NCI-H1436 treated with DMSO at 0.1 percent for 48 hours (cell line): ENCODE results near the gene TSPAN31.

Experiments used
- DNase-seq: peaks from one replicate; lab custom pipeline; 2025; lab: John Stamatoyannopoulos, UW

The TSPAN31 gene

GRCh38 chr12:57722716-57723629 lies 21.9 kb upstream of the TSPAN31 start:
- no peak for DNase-seq

DNA sequence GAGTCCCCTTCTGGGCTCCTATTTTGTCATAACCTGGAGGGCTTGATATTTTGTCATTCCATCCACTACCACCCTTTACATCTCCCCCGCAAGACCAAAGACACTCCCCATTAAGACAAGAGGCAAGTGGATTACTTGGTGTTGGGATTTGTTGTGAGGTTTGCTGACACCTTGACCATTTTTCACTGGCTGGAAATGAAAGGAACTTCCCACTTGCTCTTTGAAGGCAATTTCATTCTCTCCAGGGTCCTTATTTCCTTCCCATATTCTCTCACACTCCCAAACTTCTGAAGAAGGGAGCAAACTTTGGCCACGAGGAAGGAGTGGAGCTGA lies 21.2 kb upstream of the TSPAN31 start:
- DNase-seq = no peak

GRCh38 chr12:57724003-57724935 lies 20.6 kb upstream of the TSPAN31 start:
- DNase-seq = no peak

DNA sequence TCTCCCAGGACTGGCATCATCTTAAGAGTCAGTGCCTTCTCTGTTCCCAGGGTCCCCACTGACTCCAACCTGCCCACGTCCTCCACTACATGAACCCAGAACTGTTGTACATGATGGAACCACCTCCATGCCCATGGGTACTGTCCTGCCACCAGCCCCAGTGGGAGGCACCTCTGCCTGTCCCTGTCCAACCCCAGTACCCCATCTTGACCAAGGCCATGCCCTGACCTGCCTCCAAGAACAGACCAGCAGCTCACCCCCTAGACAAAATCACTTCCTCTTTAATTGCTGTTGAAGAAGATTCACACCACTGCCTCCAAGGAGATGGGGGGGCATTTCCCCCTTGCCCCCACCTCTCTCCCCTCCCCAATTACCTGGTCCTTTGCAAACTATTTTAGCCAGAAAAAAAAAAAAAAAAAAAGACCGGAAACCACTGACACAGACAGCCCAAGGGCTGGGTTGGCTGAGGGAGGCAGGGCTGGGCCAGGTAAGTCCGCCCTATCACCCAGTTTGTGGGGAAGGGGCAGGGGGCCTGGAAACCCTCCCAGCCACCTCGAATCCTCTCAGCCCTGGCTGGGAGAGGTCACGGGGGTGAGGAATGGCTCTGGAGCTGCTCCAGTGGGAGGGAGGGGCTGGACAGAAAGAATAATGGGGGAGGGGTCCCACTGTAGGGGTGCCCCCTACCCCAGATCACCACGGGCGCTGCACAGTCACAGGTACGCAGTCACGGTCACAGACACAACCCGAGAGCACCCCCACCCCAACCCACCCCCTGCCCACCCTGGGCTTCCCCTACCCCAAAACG lies 19.7 kb upstream of the TSPAN31 start:
- DNase-seq = no peak

GRCh38 chr12:57725851-57726150 lies 19.0 kb upstream of the TSPAN31 start:
- no peak for DNase-seq

DNA sequence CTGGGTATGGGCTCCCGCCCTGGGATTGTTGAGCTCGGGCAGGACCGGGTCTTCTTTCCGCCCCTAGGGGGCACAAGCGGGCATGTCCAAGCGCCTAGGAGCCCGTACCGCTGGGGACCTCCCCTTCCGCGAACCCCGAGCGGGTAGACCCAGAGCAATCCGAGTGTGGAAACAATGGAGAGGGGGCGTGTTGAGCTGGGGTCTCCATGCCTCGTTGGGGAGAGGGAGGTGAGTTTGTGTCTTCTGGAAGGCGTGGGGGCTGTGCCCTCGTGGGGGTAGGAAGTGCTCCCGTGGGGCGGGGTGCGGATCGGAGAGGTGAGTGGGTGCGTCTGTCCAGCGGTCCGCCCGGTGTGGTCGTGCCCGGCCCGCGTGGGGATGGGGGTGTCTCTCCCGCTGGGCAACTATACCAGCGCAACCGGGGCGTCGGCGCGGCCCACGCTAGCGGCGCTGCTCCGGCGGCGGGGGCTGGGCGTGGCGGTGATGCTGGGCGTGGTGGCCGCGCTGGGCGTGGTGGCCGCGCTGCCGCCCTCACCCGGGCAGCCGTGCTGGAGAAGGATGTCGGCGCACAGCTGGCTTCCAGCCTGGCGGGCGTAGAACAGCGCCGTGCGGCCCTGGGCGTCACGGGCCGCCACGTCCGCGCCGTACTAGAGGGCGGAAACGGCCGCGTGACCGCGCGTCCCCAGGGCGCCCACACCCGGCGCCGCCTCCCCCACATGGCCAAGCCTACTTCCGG lies 18.5 kb upstream of the TSPAN31 start:
- DNase-seq = peak; percentile 40

- DNase-seq = no peak
Observed at GRCh38 chr12:57726884-57727757, 17.7 kb upstream of the TSPAN31 start.

DNA sequence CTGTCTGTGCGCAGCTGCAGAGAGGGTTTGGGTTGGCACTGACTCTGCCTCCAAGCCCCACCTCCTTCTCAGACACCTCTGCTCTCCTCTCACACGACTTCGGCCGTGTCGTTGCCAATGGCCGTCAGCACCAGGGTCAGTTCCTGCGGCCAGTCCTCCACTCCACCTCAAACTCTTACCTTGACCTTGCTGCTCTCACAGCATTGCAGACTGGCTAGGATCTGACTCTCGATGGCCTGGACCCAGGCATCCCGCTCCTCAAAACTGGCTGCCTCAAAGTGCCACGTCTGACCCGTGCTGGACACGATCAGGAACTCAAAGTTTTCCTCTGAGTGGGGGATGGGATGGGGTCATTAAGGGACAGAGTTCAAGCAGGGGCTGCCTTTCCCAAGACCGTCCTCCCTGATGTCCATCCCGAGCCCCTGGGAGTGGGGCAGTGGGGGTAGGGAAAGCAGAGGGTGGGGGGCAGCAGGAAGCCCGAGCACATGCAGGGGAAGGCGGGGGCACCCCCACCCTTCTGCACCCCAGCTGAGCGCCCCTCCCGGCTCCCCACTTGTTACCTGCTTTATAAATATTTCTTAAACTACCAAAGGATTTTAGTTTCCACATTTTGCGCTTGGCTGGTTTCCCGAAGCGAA lies 17.0 kb upstream of the TSPAN31 start:
- no peak for DNase-seq

- DNase-seq = no peak
Observed at GRCh38 chr12:57729321-57729844, 15.5 kb upstream of the TSPAN31 start.

DNA sequence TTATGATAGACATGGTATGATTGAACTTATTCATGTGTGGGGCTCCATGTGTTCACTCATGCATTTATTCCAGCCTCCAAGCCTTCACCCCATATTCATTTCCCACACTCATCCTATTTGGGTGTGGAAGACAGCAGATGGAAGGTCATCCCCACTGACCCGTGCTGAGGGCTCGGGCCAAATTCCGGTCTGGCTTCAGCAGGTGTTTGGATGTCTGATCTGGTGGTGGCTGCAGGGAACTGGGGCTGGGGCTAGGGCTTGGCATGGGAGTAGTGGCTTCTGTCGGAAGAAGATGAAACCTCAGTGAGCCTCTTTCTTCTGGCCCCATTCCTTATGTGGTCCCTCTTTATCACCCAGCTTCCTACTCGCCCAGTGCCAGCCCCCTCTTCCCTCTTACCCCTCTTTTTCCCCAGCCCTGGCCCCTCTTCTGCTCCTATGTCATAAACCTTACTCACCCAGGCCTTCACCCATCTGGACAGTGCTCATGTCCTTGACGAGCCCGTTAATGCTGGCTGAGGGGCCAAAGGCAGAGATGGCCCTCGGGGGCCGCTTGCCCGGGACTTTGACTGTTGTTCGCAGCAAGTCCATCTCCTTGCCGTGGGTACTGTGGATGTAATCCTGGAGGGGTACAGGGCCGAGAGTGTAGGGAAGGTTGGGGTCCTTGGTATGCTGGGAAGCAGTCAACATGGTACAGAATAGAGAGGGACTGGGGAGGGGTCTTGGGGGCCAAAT lies 14.3 kb upstream of the TSPAN31 start:
- DNase-seq = no peak

DNA sequence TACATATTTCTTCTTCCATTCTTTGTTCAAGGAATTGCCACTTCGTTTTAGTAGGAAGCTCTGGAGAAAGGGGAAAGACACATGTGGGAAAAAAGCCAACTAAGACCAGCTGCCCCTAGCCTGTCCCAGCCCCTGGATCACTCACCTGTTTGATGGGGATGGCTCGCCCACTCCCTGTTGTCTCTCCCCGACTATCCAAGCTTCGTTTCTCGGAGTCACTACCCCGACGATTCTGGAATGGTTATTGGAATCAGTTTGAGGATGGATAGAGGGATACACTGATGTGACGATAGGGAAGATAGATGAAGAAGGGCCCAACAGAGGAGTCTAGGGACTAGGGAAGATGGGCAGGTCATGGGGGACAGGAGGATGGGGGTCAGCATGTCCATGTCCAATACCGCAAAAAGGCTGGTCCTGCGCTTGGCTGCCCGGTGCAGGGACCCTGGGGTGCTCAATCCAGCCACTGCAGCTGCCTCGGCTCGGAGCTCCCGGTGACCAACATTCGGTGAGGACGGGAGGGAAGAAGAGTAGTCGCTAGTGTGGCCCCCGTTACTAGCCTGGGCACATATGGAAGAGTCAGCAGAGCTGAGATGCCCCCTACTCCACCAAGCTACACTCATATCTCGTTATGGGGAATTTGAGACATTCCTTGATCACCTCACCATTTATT lies 13.3 kb upstream of the TSPAN31 start:
- no peak for DNase-seq

GRCh38 chr12:57732270-57732669 lies 12.6 kb upstream of the TSPAN31 start:
- DNase-seq = no peak

DNA sequence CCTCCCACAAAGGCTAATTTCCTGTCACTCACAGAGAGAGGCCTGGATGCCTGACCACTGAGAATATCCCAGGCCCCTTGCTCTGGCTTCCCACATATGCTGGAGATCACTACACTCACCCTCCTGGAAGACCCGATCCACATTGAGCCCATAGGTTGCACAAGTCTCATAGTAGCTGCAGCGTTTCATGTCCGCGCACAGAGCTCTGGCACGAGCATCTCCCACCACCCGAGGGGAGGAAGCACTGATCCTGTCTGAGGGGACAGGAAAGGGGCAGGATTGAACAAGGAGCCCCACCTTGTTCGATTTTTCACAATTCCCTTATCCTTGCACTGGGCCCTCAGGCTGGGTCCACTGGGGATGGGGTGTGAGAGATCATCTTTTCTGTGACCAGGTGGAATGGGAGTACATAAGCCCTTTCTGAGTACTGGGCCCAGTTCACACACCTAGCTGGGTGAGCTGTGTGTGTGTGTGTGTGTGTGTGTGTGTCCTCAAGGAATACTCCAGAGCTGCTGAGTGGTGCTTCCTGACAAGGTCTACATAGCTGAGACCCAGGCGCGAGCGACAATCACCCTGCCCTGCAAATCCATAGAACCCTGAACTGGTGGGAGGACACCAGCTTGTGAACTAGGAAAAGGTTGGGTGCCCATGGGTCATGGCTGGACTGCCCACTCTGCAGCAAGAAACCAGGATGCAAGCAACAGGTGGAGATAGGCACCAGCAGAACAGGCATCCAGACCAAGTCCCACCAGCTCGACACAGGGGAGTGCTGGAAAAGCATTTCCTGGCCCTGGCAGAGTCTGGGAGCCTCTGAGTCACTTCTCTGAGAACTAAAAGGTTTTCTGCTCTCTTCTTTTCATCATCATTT lies 11.9 kb upstream of the TSPAN31 start:
- DNase-seq = no peak

DNA sequence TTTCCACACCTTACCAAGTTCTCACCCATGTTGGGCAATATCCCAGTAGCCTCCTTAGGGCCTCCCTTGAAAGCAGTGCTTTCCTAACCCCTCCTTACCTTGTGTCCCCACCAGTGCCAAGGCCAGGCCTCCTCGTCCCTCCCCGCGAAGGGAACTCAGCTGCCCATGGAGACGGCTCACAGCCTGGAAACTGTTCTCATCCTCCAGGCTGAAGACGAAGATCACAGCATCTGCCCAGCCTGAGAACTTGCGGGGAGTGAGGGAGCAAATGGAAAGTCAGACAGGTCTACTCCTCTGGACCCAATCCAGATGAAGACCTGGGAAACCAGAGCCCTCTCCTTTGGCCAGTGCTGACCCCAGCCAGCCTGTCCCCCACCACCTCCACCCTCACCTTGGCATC lies 10.9 kb upstream of the TSPAN31 start:
- no peak for DNase-seq

DNA sequence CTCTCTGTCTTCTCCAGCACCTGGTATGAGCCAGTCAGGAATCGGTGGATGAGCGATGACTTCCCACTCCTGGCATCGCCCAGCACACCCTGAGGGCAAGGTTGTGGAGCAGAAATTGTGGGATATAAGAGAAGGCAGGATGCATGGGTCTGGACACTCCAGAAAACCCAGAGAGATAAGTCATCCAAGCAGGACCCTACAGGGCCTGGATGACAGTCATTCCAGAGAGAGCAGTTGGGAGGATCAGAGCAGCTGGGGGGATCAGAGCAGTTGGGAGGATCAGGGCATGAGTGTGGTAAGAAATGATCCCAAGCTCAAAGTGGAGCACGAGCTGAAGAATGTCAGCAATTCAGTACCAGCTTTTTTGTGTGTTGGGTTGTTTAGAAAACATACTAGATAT lies 10.2 kb upstream of the TSPAN31 start:
- DNase-seq = no peak

- DNase-seq = no peak
Observed at GRCh38 chr12:57735198-57735855, 9.5 kb upstream of the TSPAN31 start.
